Regular cardiac myocyte (primary cell): ENCODE data around the gene KIAA1586. TPM values are rescaled to one million over a fixed set of nuclear protein-coding genes. Genes with fewer than 3 reads are reported as not detected.

Source experiments
- total RNA-seq: library from RNA; depleted of rRNA; stranded (reverse); fragments of >200 nt; gene quantifications from 2 replicates; pipeline ENCODE4 v1.2.3, GENCODE V29; 2014

Gene KIAA1586, protein sequence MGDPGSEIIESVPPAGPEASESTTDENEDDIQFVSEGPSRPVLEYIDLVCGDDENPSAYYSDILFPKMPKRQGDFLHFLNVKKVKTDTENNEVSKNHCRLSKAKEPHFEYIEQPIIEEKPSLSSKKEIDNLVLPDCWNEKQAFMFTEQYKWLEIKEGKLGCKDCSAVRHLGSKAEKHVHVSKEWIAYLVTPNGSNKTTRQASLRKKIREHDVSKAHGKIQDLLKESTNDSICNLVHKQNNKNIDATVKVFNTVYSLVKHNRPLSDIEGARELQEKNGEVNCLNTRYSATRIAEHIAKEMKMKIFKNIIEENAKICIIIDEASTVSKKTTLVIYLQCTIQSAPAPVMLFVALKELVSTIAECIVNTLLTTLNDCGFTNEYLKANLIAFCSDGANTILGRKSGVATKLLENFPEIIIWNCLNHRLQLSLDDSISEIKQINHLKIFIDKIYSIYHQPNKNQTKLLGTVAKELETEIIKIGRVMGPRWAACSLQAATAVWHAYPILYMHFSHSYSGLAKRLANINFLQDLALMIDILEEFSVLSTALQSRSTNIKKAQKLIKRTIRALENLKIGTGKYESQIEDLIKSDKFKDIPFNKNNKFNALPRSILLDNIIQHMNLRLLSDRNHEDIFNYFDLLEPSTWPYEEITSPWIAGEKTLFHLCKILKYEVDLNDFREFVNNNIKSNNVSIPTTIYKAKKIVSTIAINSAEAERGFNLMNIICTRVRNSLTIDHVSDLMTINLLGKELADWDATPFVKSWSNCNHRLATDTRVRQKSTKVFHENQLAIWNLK
- 13.8 and 19.2 TPM in 2 replicates for total RNA-seq

DNA sequence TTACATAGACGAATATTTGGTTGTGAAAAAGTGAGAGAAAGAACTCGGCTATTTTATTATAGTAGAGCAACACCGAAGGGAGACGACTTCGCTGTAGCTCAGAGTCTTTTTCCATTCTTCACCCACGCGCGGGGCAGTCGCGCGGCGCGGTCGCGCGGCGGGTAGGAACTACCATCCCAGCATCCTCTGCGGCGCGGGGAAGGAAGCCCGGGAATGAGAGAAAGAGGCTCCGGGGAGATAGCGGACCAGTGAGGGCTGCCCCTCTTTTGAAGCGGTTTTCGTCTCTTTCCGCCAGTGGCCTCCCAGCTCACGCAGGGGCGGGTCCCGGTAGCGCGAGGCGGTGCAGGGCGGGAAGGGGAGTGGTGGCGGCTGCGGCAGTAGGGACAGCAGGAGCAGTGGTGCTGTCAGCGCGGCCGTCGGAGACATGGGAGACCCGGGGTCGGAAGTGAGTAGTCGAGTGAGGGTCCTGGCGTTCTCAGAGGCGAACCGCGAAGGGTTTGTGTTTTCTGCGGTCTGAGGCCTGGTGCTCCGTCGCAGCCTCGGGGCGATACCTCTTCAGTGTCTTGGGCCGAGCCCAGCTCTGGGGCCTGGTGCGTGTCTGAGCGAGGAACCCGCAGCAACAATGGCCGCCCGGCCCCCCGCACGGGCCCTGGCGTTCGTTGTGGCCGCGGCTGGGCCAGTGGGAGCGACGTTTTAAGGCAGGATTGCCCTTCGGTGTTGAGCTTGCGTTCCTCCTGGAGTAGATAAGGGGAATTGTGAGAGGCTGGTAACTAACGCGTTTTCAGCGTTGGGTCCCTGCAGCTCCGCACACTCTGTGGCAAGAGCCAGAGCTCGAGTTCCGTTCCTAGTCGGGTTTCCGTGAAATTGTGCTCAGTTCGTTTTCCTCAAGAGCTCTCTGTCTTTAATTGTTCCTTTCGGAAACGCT, at the start of gene KIAA1586:
Gene KIAA1586, plus strand, starts transcription at position 362 of the 925 bp plus-strand sequence. Its CDS starts 63 bp downstream, at position 425.

DNA sequence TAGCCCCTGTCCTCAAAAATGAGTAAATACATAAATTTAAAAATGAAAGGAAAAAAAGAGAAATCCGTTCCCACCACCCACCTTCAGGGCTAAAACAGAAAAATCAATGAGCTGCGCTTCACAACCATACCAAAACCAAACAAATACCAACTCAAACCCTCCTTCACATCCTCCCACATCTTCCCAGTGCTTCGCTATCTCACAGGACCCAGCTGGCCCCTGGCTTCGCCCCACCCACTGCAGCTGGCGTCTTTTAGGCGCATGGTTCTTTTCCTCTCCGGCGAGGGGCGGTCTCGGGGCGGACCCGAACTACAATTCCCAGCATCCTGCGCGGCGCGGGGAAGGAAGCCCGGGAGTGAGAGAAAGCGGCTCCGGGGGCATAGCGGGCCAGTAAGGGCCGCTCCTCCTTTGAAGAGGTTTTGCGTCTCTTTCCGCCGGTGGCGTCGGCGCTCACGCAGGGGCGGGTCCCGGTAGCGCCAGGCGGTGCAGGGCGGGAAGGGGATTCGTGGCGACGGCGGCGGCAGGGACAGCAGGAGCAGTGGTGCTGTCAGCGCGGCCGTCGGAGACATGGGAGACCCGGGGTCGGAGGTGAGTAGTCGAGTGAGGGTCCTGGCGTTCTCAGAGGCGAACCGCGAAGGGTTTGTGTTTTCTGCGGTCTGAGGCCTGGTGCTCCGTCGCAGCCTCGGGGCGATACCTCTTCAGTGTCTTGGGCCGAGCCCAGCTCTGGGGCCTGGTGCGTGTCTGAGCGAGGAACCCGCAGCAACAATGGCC, 43.4 kb downstream of the KIAA1586 start, which contains the start of gene ZNF451:
Gene ZNF451, plus strand, starts transcription at position 502 of the 771 bp plus-strand sequence. Its CDS starts 66 bp downstream, at position 568.

Other genes with a start within 250 kb of the KIAA1586 start
- 10.0 and 13.8 TPM in 2 replicates for gene BEND6, start 91.6 kb upstream of the KIAA1586 start, total RNA-seq
- gene ZNF451, start 43.5 kb downstream of the KIAA1586 start, total RNA-seq, result 56.6 and 79.5 TPM in 2 replicates
- 15.3 and 17.2 TPM in 2 replicates for gene BAG2, start 125.6 kb downstream of the KIAA1586 start, total RNA-seq
- gene RAB23, start 175.6 kb downstream of the KIAA1586 start, total RNA-seq, result 33.0 and 60.3 TPM in 2 replicates